A673 (cell line): ENCODE measurements around the gene GBP2. TPM values are rescaled to one million over a fixed set of nuclear protein-coding genes. Genes with fewer than 3 reads are reported as not detected.

Experiments
- BruUV-seq: library from RNA; stranded (reverse); fragments of 400-500 nt; replicated peaks from 2 replicates; lab custom pipeline; 2021; lab: Mats Ljungman, UMichigan
- CTCF ChIA-PET: fragments of 300-600 bp; sonication (Branson Sonifier 250); formaldehyde crosslinking; loops from one replicate; lab custom pipeline; 2022; ENCODE audit warnings: antibody characterized with exemption; lab: Charles Lee
- POLR2A ChIA-PET: fragments of 300-600 bp; sonication (Branson Sonifier 250); formaldehyde crosslinking; loops from one replicate; lab custom pipeline; 2022; ENCODE audit warnings: antibody characterized with exemption; ENCODE audit not compliant: low non-redundant PET; lab: Charles Lee
- DNase-seq: peaks from one replicate; pipeline ENCODE4 v3.0.0-alpha.2; 2015; ENCODE audit warnings: low spot score
- H3K27ac ChIP-seq: fragments of 200-600 bp; sonication (generic); 2 replicates; pipeline ENCODE4 v1.5.1; 2016; ENCODE audit warnings: mixed run types, low read depth, mild to moderate bottlenecking, mixed read lengths, antibody characterized with exemption, low read length; ENCODE audit not compliant: poor library complexity, severe bottlenecking
- H3K27me3 ChIP-seq: fragments of 200-600 bp; sonication (generic); replicated peaks from 2 replicates; pipeline ENCODE4 v1.6.1; 2017; ENCODE audit warnings: mixed run types, low read depth, mild to moderate bottlenecking, mixed read lengths, antibody characterized with exemption, low read length; ENCODE audit not compliant: insufficient read depth, poor library complexity
- H3K36me3 ChIP-seq: fragments of 200-600 bp; sonication (generic); 2 replicates; pipeline ENCODE4 v1.6.1; 2016; ENCODE audit warnings: mixed run types, mild to moderate bottlenecking, mixed read lengths, antibody characterized with exemption, low read length; ENCODE audit not compliant: insufficient read depth, poor library complexity, severe bottlenecking
- H3K4me1 ChIP-seq: fragments of 200-600 bp; sonication (generic); 2 replicates; pipeline ENCODE4 v1.6.1; 2017; ENCODE audit warnings: mixed run types, mild to moderate bottlenecking, mixed read lengths, antibody characterized with exemption, low read length; ENCODE audit not compliant: insufficient read depth, poor library complexity, severe bottlenecking
- H3K4me3 ChIP-seq: fragments of 200-600 bp; sonication (generic); 2 replicates; pipeline ENCODE4 v1.5.1; 2016; ENCODE audit warnings: low read depth, mixed run types, mild to moderate bottlenecking, mixed read lengths, low read length; ENCODE audit not compliant: poor library complexity, severe bottlenecking
- H3K9me3 ChIP-seq: fragments of 200-600 bp; sonication (generic); 2 replicates; pipeline ENCODE4 v1.6.1; 2016; ENCODE audit warnings: mixed run types, low read depth, mild to moderate bottlenecking, mixed read lengths, antibody characterized with exemption, low read length; ENCODE audit not compliant: poor library complexity, severe bottlenecking
- EZH2 ChIP-seq: fragments of 200-600 bp; sonication (generic); IDR thresholded peaks from 2 replicates; pipeline ENCODE4 v1.6.1; 2017; ENCODE audit warnings: borderline replicate concordance, low read depth, mild to moderate bottlenecking, mixed read lengths, antibody characterized with exemption, low read length; ENCODE audit not compliant: poor library complexity, severe bottlenecking
- intact Hi-C: fragments of 100-400 bp; cut with micrococcal nuclease; formaldehyde crosslinking; loops from one replicate; pipeline ENCODE4 v1.10.0; 2022; ENCODE audit not compliant: unreplicated experiment
- total RNA-seq: library from RNA; stranded (reverse); gene quantifications from 2 replicates; pipeline ENCODE4 v1.2.3, GENCODE V29; 2021
- TF ChIP-seq, protein P1 (sequence below): fragments of 300-800, 200-600 bp; sonication (generic); conservative IDR thresholded peaks from 2 replicates; pipeline ENCODE4 v1.5.1; 2017; ENCODE audit warnings: low read depth, mild to moderate bottlenecking, antibody characterized with exemption, low read length, moderate library complexity, mixed read lengths

Gene GBP2
- total RNA-seq, 1 experiment from 2014 or later: 4.5 TPM

DNA sequence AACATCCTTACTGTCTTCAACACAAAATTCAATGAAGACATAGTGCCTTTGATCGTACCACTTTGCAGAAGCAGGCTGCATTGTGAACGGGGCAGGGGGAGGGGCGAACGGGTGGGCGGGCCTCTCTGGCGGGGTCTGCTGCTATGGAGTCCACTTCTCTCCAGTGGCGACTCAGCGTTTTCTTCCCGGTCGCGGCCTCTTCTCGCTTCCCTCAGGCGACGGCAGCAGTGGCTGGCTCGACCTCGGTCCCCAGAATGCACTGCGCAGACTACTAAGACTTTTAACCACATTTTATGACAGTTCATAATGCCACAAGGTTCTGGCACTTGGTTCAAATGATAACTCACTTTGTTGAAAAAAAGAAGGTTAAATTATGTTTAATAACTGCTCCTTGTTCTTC lies 21.2 kb downstream of the GBP2 start:
- BruUV-seq: no TSS peak
- Histone ChIP-seq H3K27me3 (no peaks in the 10 kb centered on the region), H3K36me3 (no peaks in the 10 kb centered on the region), H3K27ac (no peak overlapping the region), H3K9me3 (no peaks in the 10 kb centered on the region), H3K4me3 (no peak overlapping the region), H3K4me1 (no peaks in the 10 kb centered on the region)
- TF ChIP-seq, protein P1, sequence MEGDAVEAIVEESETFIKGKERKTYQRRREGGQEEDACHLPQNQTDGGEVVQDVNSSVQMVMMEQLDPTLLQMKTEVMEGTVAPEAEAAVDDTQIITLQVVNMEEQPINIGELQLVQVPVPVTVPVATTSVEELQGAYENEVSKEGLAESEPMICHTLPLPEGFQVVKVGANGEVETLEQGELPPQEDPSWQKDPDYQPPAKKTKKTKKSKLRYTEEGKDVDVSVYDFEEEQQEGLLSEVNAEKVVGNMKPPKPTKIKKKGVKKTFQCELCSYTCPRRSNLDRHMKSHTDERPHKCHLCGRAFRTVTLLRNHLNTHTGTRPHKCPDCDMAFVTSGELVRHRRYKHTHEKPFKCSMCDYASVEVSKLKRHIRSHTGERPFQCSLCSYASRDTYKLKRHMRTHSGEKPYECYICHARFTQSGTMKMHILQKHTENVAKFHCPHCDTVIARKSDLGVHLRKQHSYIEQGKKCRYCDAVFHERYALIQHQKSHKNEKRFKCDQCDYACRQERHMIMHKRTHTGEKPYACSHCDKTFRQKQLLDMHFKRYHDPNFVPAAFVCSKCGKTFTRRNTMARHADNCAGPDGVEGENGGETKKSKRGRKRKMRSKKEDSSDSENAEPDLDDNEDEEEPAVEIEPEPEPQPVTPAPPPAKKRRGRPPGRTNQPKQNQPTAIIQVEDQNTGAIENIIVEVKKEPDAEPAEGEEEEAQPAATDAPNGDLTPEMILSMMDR: no peak
- TF ChIP-seq EZH2: no peak
- intact Hi-C loops: no loop called here
- DNase-seq: no peak
- ChIA-PET POLR2A (no interaction called here), CTCF (no interaction called here)

DNA sequence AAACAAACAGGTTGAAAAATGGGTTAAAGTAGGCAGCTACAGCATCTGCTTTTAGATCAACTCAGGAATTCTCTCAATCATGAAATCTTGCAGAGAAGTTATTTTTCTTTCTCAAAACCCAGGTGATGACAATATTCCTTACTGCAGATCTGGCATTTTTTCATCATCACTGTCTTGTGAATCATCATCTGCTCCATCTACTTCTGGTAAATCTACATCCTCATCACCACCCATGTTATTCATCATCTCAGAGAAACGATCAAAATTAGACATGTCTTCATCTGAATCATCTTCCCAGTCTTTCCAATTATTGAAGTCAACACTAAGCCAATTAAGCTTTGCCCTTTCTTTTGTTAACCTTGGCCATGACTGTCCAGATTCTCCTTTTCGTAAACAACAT lies 21.8 kb downstream of the GBP2 start:
- intact Hi-C loops: no loop called here

DNA sequence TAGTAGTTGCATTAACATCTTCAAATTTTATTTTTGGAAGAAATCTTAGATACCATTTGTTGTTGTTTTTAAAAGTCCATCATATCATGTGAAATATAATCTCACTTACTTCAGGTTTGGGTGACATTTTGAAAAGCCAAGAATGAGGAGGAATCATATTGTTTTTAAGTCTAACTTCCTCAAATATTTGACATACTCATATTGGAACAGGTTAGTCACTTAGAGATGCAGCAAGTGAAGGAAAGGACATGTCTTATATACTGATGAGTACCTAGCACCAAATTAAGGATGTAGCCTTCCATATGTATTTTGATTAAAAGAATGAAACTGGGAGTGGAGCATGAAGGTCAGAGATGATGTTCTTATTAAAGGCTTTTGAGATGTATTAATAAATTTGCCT lies 23.9 kb downstream of the GBP2 start:
- DNase-seq: no peak
- TF ChIP-seq, protein P1: no peak
- no peak for TF ChIP-seq EZH2
- Histone ChIP-seq H3K4me3 (no peak overlapping the region), H3K27ac (no peak overlapping the region), H3K9me3 (no peaks in the 10 kb centered on the region), H3K36me3 (no peaks in the 10 kb centered on the region), H3K4me1 (no peaks in the 10 kb centered on the region), H3K27me3 (no peaks in the 10 kb centered on the region)
- intact Hi-C loops: no loop called here
- POLR2A ChIA-PET: no interaction called here
- BruUV-seq: no TSS peak
- CTCF ChIA-PET: no interaction called here

More for the DNA sequence above, 21.8 kb downstream of the GBP2 start:
- Histone ChIP-seq H3K36me3 (no peaks in the 10 kb centered on the region), H3K27me3 (no peaks in the 10 kb centered on the region), H3K27ac (no peak overlapping the region), H3K9me3 (no peaks in the 10 kb centered on the region), H3K4me1 (no peaks in the 10 kb centered on the region), H3K4me3 (no peak overlapping the region)
- TF ChIP-seq, protein P1: no peak
- TF ChIP-seq EZH2: no peak
- BruUV-seq: no TSS peak
- POLR2A ChIA-PET: no interaction called here
- CTCF ChIA-PET: no interaction called here
- no peak for DNase-seq
